GM12891 (cell line): ENCODE results near the gene FXR1.

ENCODE experiments used
- PAX5 ChIP-seq: IDR thresholded peaks from 2 replicates; pipeline ENCODE4 v1.6.1; 2011; ENCODE audit warnings: low read length, moderate library complexity, mild to moderate bottlenecking; ENCODE audit not compliant: insufficient read depth, severe bottlenecking
- POLR2A ChIP-seq: IDR thresholded peaks from 2 replicates; pipeline ENCODE4 v1.6.1; 2011; ENCODE audit warnings: low read depth, low read length, control low read depth
- POLR2AphosphoS5 ChIP-seq: IDR thresholded peaks from 2 replicates; pipeline ENCODE4 v1.6.1; 2011; ENCODE audit warnings: low read depth, low read length, control low read depth
- POU2F2 ChIP-seq: IDR thresholded peaks from 2 replicates; pipeline ENCODE4 v1.6.1; 2011; ENCODE audit warnings: low read depth, mild to moderate bottlenecking, control low read depth, low read length, moderate library complexity
- SPI1 ChIP-seq: IDR thresholded peaks from 2 replicates; pipeline ENCODE4 v1.6.1; 2011; ENCODE audit warnings: low read depth, low read length, control low read depth
- TAF1 ChIP-seq: IDR thresholded peaks from 2 replicates; pipeline ENCODE4 v1.6.1; 2011; ENCODE audit warnings: low read depth, low read length, control low read depth

DNA sequence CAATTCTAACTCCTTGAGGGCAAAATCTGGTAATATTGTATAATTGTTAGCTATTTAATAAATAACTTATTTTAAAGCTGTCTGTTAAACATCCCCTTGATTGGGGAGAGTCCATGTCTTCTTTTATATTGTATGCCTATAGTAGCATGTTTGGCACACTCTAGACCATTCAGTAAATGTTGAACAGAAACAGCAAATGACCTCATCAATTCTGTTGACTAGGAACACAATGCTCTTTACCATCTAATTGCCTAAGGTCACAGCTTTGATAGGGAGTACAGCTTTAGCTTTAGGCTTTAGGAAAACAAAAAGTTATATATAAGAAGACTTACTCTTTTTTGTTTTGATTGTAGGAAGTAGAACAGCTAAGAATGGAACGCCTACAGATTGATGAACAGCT is 50.1 kb downstream of the FXR1 start:
- TF ChIP-seq TAF1 (no peak), POLR2AphosphoS5 (no peak), POLR2A (no peak), SPI1 (no peak), POU2F2 (no peak), PAX5 (no peak)
